Caco-2 (cell line): ENCODE data around the gene FOCAD. TPM values are rescaled to one million over a fixed set of nuclear protein-coding genes. Genes with fewer than 3 reads are reported as not detected.

ENCODE experiments used
- BruUV-seq: library from RNA; stranded (reverse); fragments of 400-500 nt; replicated peaks from 2 replicates; lab custom pipeline; 2021; lab: Mats Ljungman, UMichigan
- CTCF ChIA-PET: fragments of 300-600 bp; sonication (Branson Sonifier 250); formaldehyde crosslinking; loops from one replicate; lab custom pipeline; 2022; ENCODE audit warnings: antibody characterized with exemption; lab: Charles Lee
- POLR2A ChIA-PET: fragments of 300-600 bp; sonication (Branson Sonifier 250); formaldehyde crosslinking; loops from one replicate; lab custom pipeline; 2022; ENCODE audit warnings: antibody characterized with exemption; lab: Charles Lee
- DNase-seq, 2 experiments: peaks; one replicate each; pipeline versions ENCODE4 v3.0.0 to v3.0.0-alpha.2; 2020 to 2022
- H3K27me3 ChIP-seq: replicated peaks from 2 replicates; pipeline ENCODE4 v1.6.0; 2011; ENCODE audit warnings: low read length; ENCODE audit not compliant: control insufficient read depth, insufficient read depth
- H3K36me3 ChIP-seq: 2 replicates; pipeline ENCODE4 v1.5.1; 2011; ENCODE audit warnings: low read length; ENCODE audit not compliant: control insufficient read depth, insufficient read depth
- H3K4me1 ChIP-seq: fragments of 250-450 bp; sonication (Bioruptor Pico); 2 replicates; pipeline ENCODE4 v1.5.1; 2020; ENCODE audit warnings: mild to moderate bottlenecking
- H3K4me3 ChIP-seq: 2 replicates; pipeline ENCODE4 v1.5.1; 2011; ENCODE audit warnings: low read depth, mild to moderate bottlenecking, control low read depth, low read length
- H3K9me3 ChIP-seq: fragments of 250-450 bp; sonication (Bioruptor Pico); 2 replicates; pipeline ENCODE4 v1.5.1; 2020; ENCODE audit warnings: mild to moderate bottlenecking, moderate library complexity
- H3K27ac Mint-ChIP-seq: one replicate; pipeline ENCODE4 v1.8.0; 2022; ENCODE audit warnings: mixed read lengths; ENCODE audit not compliant: unreplicated experiment
- H3K27me3 Mint-ChIP-seq: one replicate; pipeline ENCODE4 v1.8.0; 2022; ENCODE audit warnings: mixed read lengths; ENCODE audit not compliant: insufficient read depth, unreplicated experiment
- H3K36me3 Mint-ChIP-seq: one replicate; pipeline ENCODE4 v1.8.0; 2022; ENCODE audit warnings: mild to moderate bottlenecking, mixed read lengths; ENCODE audit not compliant: insufficient read depth, unreplicated experiment
- H3K4me1 Mint-ChIP-seq: one replicate; pipeline ENCODE4 v1.8.0; 2022; ENCODE audit warnings: low read depth, mixed read lengths; ENCODE audit not compliant: unreplicated experiment
- H3K4me3 Mint-ChIP-seq: one replicate; pipeline ENCODE4 v1.8.0; 2022; ENCODE audit warnings: mild to moderate bottlenecking, moderate library complexity, mixed read lengths; ENCODE audit not compliant: unreplicated experiment
- H3K9me3 Mint-ChIP-seq: one replicate; pipeline ENCODE4 v1.8.0; 2022; ENCODE audit warnings: mixed read lengths; ENCODE audit not compliant: unreplicated experiment
- CTCF ChIP-seq, 2 experiments: fragments of 200-600 bp in 1 of 2; IDR thresholded peaks; 1 replicate in 1 of 2; 2 replicates in 1 of 2; pipeline versions ENCODE4 v1.5.1 to v1.8.0; 2011 to 2022; ENCODE audit warnings: antibody characterized with exemption in 1 of 2, control low read depth in 1 of 2, inconsistent platforms in 1 of 2, low read depth in 1 of 2, low read length in 1 of 2, mild to moderate bottlenecking in 1 of 2, moderate library complexity in 1 of 2; ENCODE audit not compliant: insufficient read depth in 1 of 2, severe bottlenecking in 1 of 2, unreplicated experiment in 1 of 2
- intact Hi-C: fragments of 100-400 bp; cut with micrococcal nuclease; formaldehyde crosslinking; loops from one replicate; pipeline ENCODE4 v1.10.0; 2022; ENCODE audit not compliant: unreplicated experiment
- total RNA-seq: library from RNA; stranded (reverse); gene quantifications from 2 replicates; pipeline ENCODE4 v1.2.3, GENCODE V29; 2022

Gene FOCAD
- total RNA-seq, 1 experiment from 2014 or later, result 20.4 TPM

- no peak for TF ChIP-seq CTCF (IDR thresholded peaks at IDR 0.05; ENCODE audit: insufficient read depth in 1 of 2, low read depth in 1 of 2, low read length in 1 of 2, severe bottlenecking in 1 of 2, unreplicated experiment in 1 of 2)
- CTCF ChIA-PET, result no interaction called here
- no TSS peak for BruUV-seq
- Mint-ChIP-seq H3K9me3 (no peaks in the 10 kb centered on the region), H3K27me3 (no peaks in the 10 kb centered on the region), H3K27ac (no peak overlapping the region), H3K4me3 (no peak overlapping the region), H3K4me1 (no peaks in the 10 kb centered on the region), H3K36me3 (no peaks in the 10 kb centered on the region)
- POLR2A ChIA-PET, result no interaction called here
- no peak for DNase-seq
- intact Hi-C loops, result no loop called here
- Histone ChIP-seq H3K36me3 (no peaks in the 10 kb centered on the region), H3K27me3 (no peaks in the 10 kb centered on the region), H3K9me3 (no peaks in the 10 kb centered on the region), H3K4me1 (peaks cover 20% of the 10 kb centered on the region), H3K4me3 (no peak overlapping the region)
Observed at GRCh38 chr9:20906326-20906725, 222.3 kb downstream of the FOCAD start.

GRCh38 chr9:20908461-20908860 lies 224.4 kb downstream of the FOCAD start:
- BruUV-seq, result no TSS peak
- no peak for DNase-seq
- no peak overlapping the region for H3K4me3 ChIP-seq
- H3K4me1 ChIP-seq, result peaks cover 6% of the 10 kb centered on the region; the same call in 1 of the 2 replicates
- intact Hi-C loops, result no loop called here
- no peaks in the 10 kb centered on the region for H3K4me1 Mint-ChIP-seq
- H3K27ac Mint-ChIP-seq, result no peak overlapping the region
- H3K4me3 Mint-ChIP-seq, result no peak overlapping the region
- no peaks in the 10 kb centered on the region for H3K27me3 Mint-ChIP-seq
- ChIA-PET POLR2A (no interaction called here), CTCF (no interaction called here)
- peaks cover 6% of the 10 kb centered on the region for H3K36me3 Mint-ChIP-seq
- no peaks in the 10 kb centered on the region for H3K9me3 ChIP-seq
- TF ChIP-seq CTCF (IDR thresholded peaks at IDR 0.05; ENCODE audit: insufficient read depth in 1 of 2, low read depth in 1 of 2, low read length in 1 of 2, severe bottlenecking in 1 of 2, unreplicated experiment in 1 of 2), result no peak
- H3K36me3 ChIP-seq, result no peaks in the 10 kb centered on the region
- H3K9me3 Mint-ChIP-seq, result no peaks in the 10 kb centered on the region
- no peaks in the 10 kb centered on the region for H3K27me3 ChIP-seq

GRCh38 chr9:20914556-20914955 lies 230.5 kb downstream of the FOCAD start:
- ChIA-PET CTCF (interaction anchor here (0.7 kb wide), 1 partner anchor 13 kb away, joined by 3 read pairs; no protein-coding TSS in a partner anchor), POLR2A (no interaction called here)
- no TSS peak for BruUV-seq

More at GRCh38 chr9:20914556-20914955, 230.5 kb downstream of the FOCAD start:
- no peaks in the 10 kb centered on the region for H3K9me3 ChIP-seq
- H3K4me1 ChIP-seq, result no peaks in the 10 kb centered on the region
- intact Hi-C loops, result no loop called here
- Mint-ChIP-seq H3K4me1 (no peaks in the 10 kb centered on the region), H3K4me3 (no peak overlapping the region), H3K27ac (no peak overlapping the region), H3K36me3 (peaks cover 11% of the 10 kb centered on the region), H3K27me3 (no peaks in the 10 kb centered on the region), H3K9me3 (no peaks in the 10 kb centered on the region)
- H3K36me3 ChIP-seq, result no peaks in the 10 kb centered on the region
- no peak for TF ChIP-seq CTCF (IDR thresholded peaks at IDR 0.05; ENCODE audit: insufficient read depth in 1 of 2, low read depth in 1 of 2, low read length in 1 of 2, severe bottlenecking in 1 of 2, unreplicated experiment in 1 of 2)
- H3K27me3 ChIP-seq, result no peaks in the 10 kb centered on the region
- no peak overlapping the region for H3K4me3 ChIP-seq
- DNase-seq, result no peak
